Peyer's patch (tissue), 4 donors: Measurements from ENCODE around the gene OLFM2. TPM values are rescaled to one million over a fixed set of nuclear protein-coding genes. Genes with fewer than 3 reads are reported as not detected.

Experiments used
- small RNA-seq, 2 donors: library from RNA; depleted of rRNA; stranded (forward); fragments of <200 nt; gene quantifications; one replicate each; pipeline ENCODE3, GENCODE V24; 2016
- total RNA-seq, 4 donors: library from RNA; depleted of rRNA; stranded (reverse); fragments of >200 nt; gene quantifications; one replicate each; pipeline ENCODE4 v1.1.0, GENCODE V29; 2016

OLFM2 gene
- total RNA-seq, 4 donors from 2014 or later: 1.1 to 5.3 (median 2.1) TPM; not detected in 1

Small RNAs within 50 kb of the gene (small RNA-seq; reads per million reads assigned to genes)
- gene RF00156: 0 reads per million in 2 donors

Other genes with a start within 250 kb of the OLFM2 start
- gene ZNF846, start 167.8 kb downstream of the OLFM2 start, total RNA-seq: 10 to 100 TPM in 3 of 4 donors, 1 to 10 TPM in 1; 6.8 to 20.6 (median 14.8) TPM
- 10 to 100 TPM; 39.8 to 87.9 (median 70.8) TPM for gene FBXL12, start 117.4 kb downstream of the OLFM2 start, total RNA-seq
- gene UBL5, start 108.6 kb downstream of the OLFM2 start, total RNA-seq: 100 to 1,000 TPM; 177 to 258 (median 207) TPM
- gene PIN1, start 101.2 kb downstream of the OLFM2 start, total RNA-seq: 10 to 100 TPM; 35.7 to 89.1 (median 61.1) TPM
- gene COL5A3, start 74.0 kb upstream of the OLFM2 start, total RNA-seq: 1 to 10 TPM; 1.2 to 9.1 (median 4.1) TPM
- gene RDH8, start 77.0 kb upstream of the OLFM2 start, total RNA-seq: not detected
- gene SHFL, start 149.8 kb upstream of the OLFM2 start, total RNA-seq: 100 to 1,000 TPM in 1 of 4 donors, 10 to 100 TPM in 3; 39.9 to 125 (median 62.7) TPM
- gene ANGPTL6, start 166.2 kb upstream of the OLFM2 start, total RNA-seq: 10 to 100 TPM in 1 of 4 donors, 1 to 10 TPM in 3; 1.1 to 19.0 (median 2.5) TPM
- 100 to 1,000 TPM in 1 of 4 donors, 10 to 100 TPM in 3; 11.7 to 147 (median 24.7) TPM for gene PPAN, start 169.8 kb upstream of the OLFM2 start, total RNA-seq
- 10 to 100 TPM in 2 of 4 donors, 1 to 10 TPM in 2; 7.0 to 21.5 (median 11.6) TPM for gene P2RY11, start 175.2 kb upstream of the OLFM2 start, total RNA-seq
- gene EIF3G, start 183.4 kb upstream of the OLFM2 start, total RNA-seq: 100 to 1,000 TPM; 111 to 220 (median 181) TPM